ENCODE results near the gene TJP2.

TJP2 gene

GRCh38 chr9:69237702-69238295, 63.7 kb downstream of the TJP2 start:
- no peak for DNase-seq

GRCh38 chr9:69243116-69243515, 69.0 kb downstream of the TJP2 start:
- DNase-seq: no peak

- DNase-seq: no peak
These were observed 72.6 kb downstream of the TJP2 start for GRCh38 chr9:69246629-69247028.

GRCh38 chr9:69248005-69248404, 73.9 kb downstream of the TJP2 start:
- no peak for DNase-seq

GRCh38 chr9:69249337-69249736, 75.3 kb downstream of the TJP2 start:
- DNase-seq: no peak

- DNase-seq: no peak
These were observed 76.6 kb downstream of the TJP2 start for GRCh38 chr9:69250681-69251080.

GRCh38 chr9:69252436-69252835, 78.4 kb downstream of the TJP2 start:
- DNase-seq: no peak

- DNase-seq: no peak
These were observed 79.0 kb downstream of the TJP2 start for GRCh38 chr9:69253057-69253456.

GRCh38 chr9:69254223-69254622, 80.1 kb downstream of the TJP2 start:
- no peak for DNase-seq

- no peak for DNase-seq
These were observed 81.5 kb downstream of the TJP2 start for GRCh38 chr9:69255591-69255990.

GRCh38 chr9:69258551-69258950, 84.5 kb downstream of the TJP2 start:
- no peak for DNase-seq

- no peak for DNase-seq
These were observed 86.1 kb downstream of the TJP2 start for GRCh38 chr9:69260161-69260560.

- no peak for DNase-seq
These were observed 87.6 kb downstream of the TJP2 start for GRCh38 chr9:69261636-69262035.

- DNase-seq: no peak
These were observed 90.4 kb downstream of the TJP2 start for GRCh38 chr9:69264526-69264925.

GRCh38 chr9:69265891-69266290, 91.8 kb downstream of the TJP2 start:
- DNase-seq: no peak

GRCh38 chr9:69272212-69272611, 98.1 kb downstream of the TJP2 start:
- DNase-seq: no peak

GRCh38 chr9:69273161-69273560, 99.1 kb downstream of the TJP2 start:
- no peak for DNase-seq

- no peak for DNase-seq
These were observed 102.7 kb downstream of the TJP2 start for GRCh38 chr9:69276775-69277174.

- DNase-seq: no peak
These were observed 105.1 kb downstream of the TJP2 start for GRCh38 chr9:69279084-69279731.

- DNase-seq: no peak
These were observed 105.7 kb downstream of the TJP2 start for GRCh38 chr9:69279733-69280132.

GRCh38 chr9:69283003-69283402, 108.9 kb downstream of the TJP2 start:
- no peak for DNase-seq

GRCh38 chr9:69292078-69292477, 118.0 kb downstream of the TJP2 start:
- DNase-seq: no peak

- no peak for DNase-seq
These were observed 119.1 kb downstream of the TJP2 start for GRCh38 chr9:69293156-69293555.

GRCh38 chr9:69295872-69296552, 121.9 kb downstream of the TJP2 start:
- no peak for DNase-seq

All from effector CD8-positive, alpha-beta T cell (primary cell).